Ascending aorta (tissue), 2 donors: ENCODE results near the gene B4GALNT4. TPM values are rescaled to one million over a fixed set of nuclear protein-coding genes. Genes with fewer than 3 reads are reported as not detected.
"Not testable (repeated sequence)": the region's sequence is repeated elsewhere in the genome, so short reads cannot be mapped to it uniquely, and the experiment has no call there.

Experiments used
- DNase-seq, 2 donors: peaks; one replicate each; pipeline ENCODE4 v3.0.0-alpha.2; 2019; ENCODE audit warnings: low spot score in 2 of 2
- H3K27ac ChIP-seq, 2 donors: fragments of 200-600 bp; sonication (generic); one replicate each; pipeline ENCODE4 v1.5.1; 2016 to 2017; ENCODE audit warnings: mild to moderate bottlenecking in 1 of 2
- H3K27me3 ChIP-seq: fragments of 200-600 bp; sonication (generic); one replicate; pipeline ENCODE4 v1.5.1; 2017
- H3K36me3 ChIP-seq, 2 donors: fragments of 200-600 bp; sonication (generic); one replicate each; pipeline ENCODE4 v1.5.1; 2016
- H3K4me1 ChIP-seq, 2 donors: fragments of 200-600 bp; sonication (generic); one replicate each; pipeline ENCODE4 v1.5.1; 2016 to 2017; ENCODE audit warnings: mild to moderate bottlenecking in 1 of 2
- H3K4me3 ChIP-seq, 2 donors: fragments of 200-600 bp; sonication (generic); one replicate each; pipeline ENCODE4 v1.5.1; 2016 to 2017; ENCODE audit warnings: mild to moderate bottlenecking in 1 of 2
- H3K9me3 ChIP-seq, 2 donors: fragments of 200-600 bp; sonication (generic); one replicate each; pipeline ENCODE4 v1.5.1; 2016
- intact Hi-C: fragments of 100-400 bp; cut with DNase I; formaldehyde crosslinking; loops from one replicate; pipeline ENCODE4 v1.15.1; 2023
- total RNA-seq: library from RNA; depleted of rRNA; stranded (reverse); fragments of >200 nt; gene quantifications from one replicate; pipeline ENCODE4 v1.1.0, GENCODE V29; 2016
- TF ChIP-seq, protein P1 (sequence below), 3 experiments: fragments of 200-600 bp in 2 of 3; fragments of 450-650 bp in 1 of 3; sonication (generic) in 2 of 3; IDR thresholded peaks; one replicate each; pipeline ENCODE4 v1.5.1; 2016 to 2019; ENCODE audit warnings: antibody characterized with exemption in 3 of 3, mild to moderate bottlenecking in 1 of 3, moderate library complexity in 1 of 3

Gene B4GALNT4
- total RNA-seq, 1 donor from 2014 or later = not detected

DNA sequence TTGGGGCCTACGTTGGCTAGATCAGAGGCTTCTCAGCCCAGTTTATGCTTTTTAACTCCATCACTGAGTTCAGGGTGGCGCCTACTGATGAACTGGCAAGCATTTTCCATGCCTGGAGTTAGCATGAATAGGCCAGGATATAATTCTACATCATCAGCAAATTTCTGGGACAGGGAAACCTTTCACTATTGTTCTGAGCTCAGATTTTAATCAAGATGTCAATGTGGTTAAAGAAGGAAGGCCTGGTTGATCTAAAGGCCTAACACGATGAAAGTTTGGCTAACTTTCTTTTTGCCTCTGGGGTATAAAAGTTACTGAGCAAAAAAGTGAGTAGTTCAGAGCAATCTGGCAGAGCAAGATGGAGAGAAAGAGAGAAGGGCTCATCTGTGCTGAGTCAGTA lies 27.0 kb upstream of the B4GALNT4 start:
- Histone ChIP-seq H3K4me1 (no peaks in the 10 kb centered on the region), H3K36me3 (no peaks in the 10 kb centered on the region), H3K9me3 (no peaks in the 10 kb centered on the region), H3K4me3 (no peak overlapping the region), H3K27me3 (no peaks in the 10 kb centered on the region), H3K27ac (no peak overlapping the region)
- TF ChIP-seq, protein P1, sequence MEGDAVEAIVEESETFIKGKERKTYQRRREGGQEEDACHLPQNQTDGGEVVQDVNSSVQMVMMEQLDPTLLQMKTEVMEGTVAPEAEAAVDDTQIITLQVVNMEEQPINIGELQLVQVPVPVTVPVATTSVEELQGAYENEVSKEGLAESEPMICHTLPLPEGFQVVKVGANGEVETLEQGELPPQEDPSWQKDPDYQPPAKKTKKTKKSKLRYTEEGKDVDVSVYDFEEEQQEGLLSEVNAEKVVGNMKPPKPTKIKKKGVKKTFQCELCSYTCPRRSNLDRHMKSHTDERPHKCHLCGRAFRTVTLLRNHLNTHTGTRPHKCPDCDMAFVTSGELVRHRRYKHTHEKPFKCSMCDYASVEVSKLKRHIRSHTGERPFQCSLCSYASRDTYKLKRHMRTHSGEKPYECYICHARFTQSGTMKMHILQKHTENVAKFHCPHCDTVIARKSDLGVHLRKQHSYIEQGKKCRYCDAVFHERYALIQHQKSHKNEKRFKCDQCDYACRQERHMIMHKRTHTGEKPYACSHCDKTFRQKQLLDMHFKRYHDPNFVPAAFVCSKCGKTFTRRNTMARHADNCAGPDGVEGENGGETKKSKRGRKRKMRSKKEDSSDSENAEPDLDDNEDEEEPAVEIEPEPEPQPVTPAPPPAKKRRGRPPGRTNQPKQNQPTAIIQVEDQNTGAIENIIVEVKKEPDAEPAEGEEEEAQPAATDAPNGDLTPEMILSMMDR (IDR thresholded peaks at IDR 0.05) = no peak
- intact Hi-C loops = no loop called here
- no peak for DNase-seq

DNA sequence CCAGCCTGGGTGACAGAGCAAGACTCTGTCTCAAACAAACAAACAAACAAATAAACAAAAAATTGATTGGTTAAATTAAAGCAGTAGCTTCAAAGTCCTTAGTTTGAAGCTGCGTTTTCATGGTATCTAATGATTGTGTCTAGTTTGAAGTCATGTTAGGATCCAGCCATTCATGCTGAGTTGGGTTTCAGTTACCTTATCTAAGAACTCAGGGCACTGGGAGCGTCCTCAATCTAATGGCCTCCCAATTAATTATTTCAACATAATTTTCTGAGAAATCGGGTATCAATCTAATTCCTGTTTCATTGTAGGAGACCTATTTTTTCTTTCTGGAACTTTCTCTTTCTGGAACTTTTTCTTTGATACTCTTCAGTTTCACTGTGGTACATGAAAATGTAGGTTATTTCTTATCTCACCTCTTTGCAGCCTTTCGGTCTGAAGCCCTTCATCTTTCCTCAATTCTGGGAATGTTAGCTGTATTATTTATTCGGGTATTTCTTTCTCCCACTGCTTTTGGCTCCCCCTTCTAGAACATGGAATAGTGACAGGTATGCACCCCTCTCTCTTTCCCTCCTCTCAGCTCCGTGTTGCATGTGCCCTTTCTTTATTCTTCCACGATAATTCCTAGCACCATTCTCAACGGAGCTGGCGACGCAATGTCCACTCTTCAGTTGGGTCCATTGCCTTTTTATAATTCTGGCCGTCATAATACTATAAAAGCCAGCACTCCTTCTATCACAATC lies 24.3 kb upstream of the B4GALNT4 start:
- TF ChIP-seq, protein P1 (IDR thresholded peaks at IDR 0.05) = no peak
- Histone ChIP-seq H3K4me1 (no peaks in the 10 kb centered on the region), H3K27me3 (no peaks in the 10 kb centered on the region), H3K27ac (no peak overlapping the region), H3K36me3 (no peaks in the 10 kb centered on the region), H3K9me3 (no peaks in the 10 kb centered on the region), H3K4me3 (no peak overlapping the region)
- intact Hi-C loops = no loop called here
- no peak for DNase-seq

- no peaks in the 10 kb centered on the region for H3K36me3 ChIP-seq
- H3K27me3 ChIP-seq = no peaks in the 10 kb centered on the region
- TF ChIP-seq, protein P1 (IDR thresholded peaks at IDR 0.05) = no peak
- DNase-seq = no peak
- no peak overlapping the region for H3K27ac ChIP-seq
- H3K4me1 ChIP-seq = no peaks in the 10 kb centered on the region
- H3K9me3 ChIP-seq = no peaks in the 10 kb centered on the region
- H3K4me3 ChIP-seq = no peak overlapping the region
- intact Hi-C loops = no loop called here
These were observed 22.8 kb upstream of the B4GALNT4 start for GRCh38 chr11:346529-346928.

GRCh38 chr11:349270-349954 lies 19.9 kb upstream of the B4GALNT4 start:
- H3K36me3 ChIP-seq, H3K27me3 ChIP-seq, H3K9me3 ChIP-seq, intact Hi-C loops, H3K27ac ChIP-seq, H3K4me3 ChIP-seq, DNase-seq: not testable (repeated sequence)
- H3K4me1 ChIP-seq = peaks cover 18 to 20% of the 10 kb centered on the region in 2 donors

- H3K36me3 ChIP-seq, H3K9me3 ChIP-seq, intact Hi-C loops, H3K4me3 ChIP-seq, H3K27me3 ChIP-seq, DNase-seq, H3K27ac ChIP-seq: not testable (repeated sequence)
- peaks cover 20 to 22% of the 10 kb centered on the region in 2 donors for H3K4me1 ChIP-seq
These were observed 19.1 kb upstream of the B4GALNT4 start for GRCh38 chr11:350033-350722.

DNA sequence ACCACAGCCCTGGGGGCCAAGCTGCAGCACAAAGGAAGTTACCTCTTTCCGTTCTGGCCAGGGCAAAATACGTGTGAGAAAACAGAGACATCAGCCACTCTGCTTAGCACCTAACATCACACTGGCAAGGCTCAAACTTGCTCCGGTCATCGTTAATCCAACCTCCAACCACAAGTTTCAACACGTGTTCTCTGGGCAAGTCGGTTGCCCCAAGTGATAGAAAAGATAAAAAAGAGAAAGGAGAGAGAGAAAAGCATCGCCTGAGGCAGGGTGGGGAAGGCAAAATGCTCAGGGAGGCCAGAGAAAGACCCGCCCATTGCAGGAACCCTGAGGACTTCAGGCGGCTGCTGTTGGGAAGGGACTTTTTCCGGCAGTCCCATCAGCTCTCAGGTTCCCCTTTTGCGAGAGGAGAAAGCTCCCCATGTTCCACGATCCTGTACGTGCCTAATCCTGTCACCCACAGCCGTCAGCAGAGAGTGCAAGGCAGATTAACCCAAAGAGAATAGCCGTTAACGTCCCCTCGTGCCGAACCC lies 18.5 kb upstream of the B4GALNT4 start:
- Histone ChIP-seq H3K36me3 (no peaks in the 10 kb centered on the region), H3K4me3 (no peak overlapping the region), H3K9me3 (no peaks in the 10 kb centered on the region), H3K27me3 (no peaks in the 10 kb centered on the region), H3K4me1 (peaks cover 26 to 27% of the 10 kb centered on the region in 2 donors), H3K27ac (no peak overlapping the region)
- TF ChIP-seq, protein P1 (IDR thresholded peaks at IDR 0.05) = no peak
- DNase-seq = no peak
- intact Hi-C loops = no loop called here
